HG02759 (cell line): ENCODE data around the gene HHLA2.
"Not testable (repeated sequence)": the region's sequence is repeated elsewhere in the genome, so short reads cannot be mapped to it uniquely, and the experiment has no call there.

ENCODE experiments used
- ATAC-seq: cut with Tn5 transposase; IDR thresholded peaks from one replicate; pipeline ENCODE4 v1.9.1; 2021; ENCODE audit warnings: mild to moderate bottlenecking, moderate library complexity; ENCODE audit not compliant: unreplicated experiment

The HHLA2 gene

GRCh38 chr3:108296239-108296638 lies at the start of gene HHLA2:
Gene HHLA2, plus strand, starts transcription at chr3:108296548. Its CDS starts 55,266 bp downstream, at chr3:108351814.
- peak; percentile 38 for ATAC-seq

- ATAC-seq: no peak
Measured at GRCh38 chr3:108250626-108251025, 45.7 kb upstream of the HHLA2 start.

GRCh38 chr3:108251265-108251664 lies 45.1 kb upstream of the HHLA2 start:
- no peak for ATAC-seq

- ATAC-seq: no peak
Measured at GRCh38 chr3:108251844-108252243, 44.5 kb upstream of the HHLA2 start.

GRCh38 chr3:108255131-108255530 lies 41.2 kb upstream of the HHLA2 start:
- no peak for ATAC-seq

GRCh38 chr3:108264534-108265298 lies 31.6 kb upstream of the HHLA2 start:
- peak; percentile 67 for ATAC-seq

- ATAC-seq: not testable (repeated sequence)
Measured at GRCh38 chr3:108268235-108268634, 28.1 kb upstream of the HHLA2 start.

GRCh38 chr3:108271626-108272025 lies 24.7 kb upstream of the HHLA2 start:
- no peak for ATAC-seq

GRCh38 chr3:108279066-108279465 lies 17.3 kb upstream of the HHLA2 start:
- not testable (repeated sequence) for ATAC-seq

GRCh38 chr3:108280476-108280875 lies 15.9 kb upstream of the HHLA2 start:
- no peak for ATAC-seq

- no peak for ATAC-seq
Measured at GRCh38 chr3:108281670-108282069, 14.7 kb upstream of the HHLA2 start.

GRCh38 chr3:108283006-108283405 lies 13.3 kb upstream of the HHLA2 start:
- ATAC-seq: no peak

- no peak for ATAC-seq
Measured at GRCh38 chr3:108283989-108284388, 12.4 kb upstream of the HHLA2 start.

GRCh38 chr3:108285176-108285575 lies 11.2 kb upstream of the HHLA2 start:
- ATAC-seq: no peak

- peak; percentile 50 for ATAC-seq
Measured at GRCh38 chr3:108287146-108287545, 9.2 kb upstream of the HHLA2 start.

GRCh38 chr3:108288193-108288592 lies 8.2 kb upstream of the HHLA2 start:
- ATAC-seq: not testable (repeated sequence)

GRCh38 chr3:108289159-108289558 lies 7.2 kb upstream of the HHLA2 start:
- no peak for ATAC-seq

GRCh38 chr3:108292450-108292849 lies 3.9 kb upstream of the HHLA2 start:
- no peak for ATAC-seq

GRCh38 chr3:108292905-108293328 lies 3.4 kb upstream of the HHLA2 start:
- ATAC-seq: peak; percentile 75

GRCh38 chr3:108293858-108294257 lies 2.5 kb upstream of the HHLA2 start:
- ATAC-seq: peak; percentile 62

GRCh38 chr3:108295421-108296175 lies 750 bp upstream of the HHLA2 start:
- ATAC-seq: no peak

- no peak for ATAC-seq
Measured at GRCh38 chr3:108297647-108298046, 1.3 kb downstream of the HHLA2 start.
